Activated T-cell treated with anti-CD3 and anti-CD28 coated beads for 4 hours (primary cell): ENCODE results near the gene TAF4.
"Not testable (repeated sequence)": the region's sequence is repeated elsewhere in the genome, so short reads cannot be mapped to it uniquely, and the experiment has no call there.

ENCODE experiments used
- DNase-seq: peaks from one replicate; pipeline ENCODE4 v3.0.0-alpha.2; 2020

The TAF4 gene

DNA sequence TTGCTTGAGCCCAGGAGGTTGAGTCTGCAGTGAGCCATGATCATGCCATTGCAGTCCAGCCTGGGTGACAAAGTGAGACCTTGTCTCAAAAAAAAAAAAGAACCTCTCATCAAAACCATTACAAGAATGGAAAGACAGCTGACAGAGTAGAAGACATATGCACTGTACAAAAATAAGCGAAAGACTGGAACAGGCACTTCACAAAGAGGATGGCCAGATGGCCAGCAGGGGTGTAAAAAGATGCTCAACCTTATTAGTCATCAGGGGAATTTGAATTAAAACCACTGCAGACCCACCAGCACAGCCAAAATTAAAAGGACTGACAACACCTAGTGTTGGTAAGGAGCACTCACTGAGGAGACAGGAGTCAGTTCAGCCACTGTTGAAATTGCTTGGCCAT is 13.5 kb upstream of the TAF4 start:
- no peak for DNase-seq

DNA sequence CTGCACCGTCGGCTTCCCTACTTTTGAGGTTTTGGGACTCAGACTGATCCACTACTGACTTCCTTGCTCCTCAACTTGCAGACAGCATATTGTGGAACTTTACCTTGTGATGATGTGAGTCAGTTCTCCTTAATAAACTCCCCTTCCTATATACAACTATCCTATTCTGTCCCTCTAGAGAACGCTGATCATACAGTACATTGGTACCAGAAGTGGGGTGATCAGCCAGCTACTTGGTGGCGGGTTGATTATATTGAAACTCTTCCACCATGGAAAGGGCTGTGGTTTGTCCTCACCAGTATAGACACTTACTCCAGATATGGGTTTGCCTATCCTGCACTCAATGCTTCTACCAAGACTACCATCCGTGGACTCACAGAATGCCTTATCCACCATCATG is 7.6 kb upstream of the TAF4 start:
- no peak for DNase-seq

DNA sequence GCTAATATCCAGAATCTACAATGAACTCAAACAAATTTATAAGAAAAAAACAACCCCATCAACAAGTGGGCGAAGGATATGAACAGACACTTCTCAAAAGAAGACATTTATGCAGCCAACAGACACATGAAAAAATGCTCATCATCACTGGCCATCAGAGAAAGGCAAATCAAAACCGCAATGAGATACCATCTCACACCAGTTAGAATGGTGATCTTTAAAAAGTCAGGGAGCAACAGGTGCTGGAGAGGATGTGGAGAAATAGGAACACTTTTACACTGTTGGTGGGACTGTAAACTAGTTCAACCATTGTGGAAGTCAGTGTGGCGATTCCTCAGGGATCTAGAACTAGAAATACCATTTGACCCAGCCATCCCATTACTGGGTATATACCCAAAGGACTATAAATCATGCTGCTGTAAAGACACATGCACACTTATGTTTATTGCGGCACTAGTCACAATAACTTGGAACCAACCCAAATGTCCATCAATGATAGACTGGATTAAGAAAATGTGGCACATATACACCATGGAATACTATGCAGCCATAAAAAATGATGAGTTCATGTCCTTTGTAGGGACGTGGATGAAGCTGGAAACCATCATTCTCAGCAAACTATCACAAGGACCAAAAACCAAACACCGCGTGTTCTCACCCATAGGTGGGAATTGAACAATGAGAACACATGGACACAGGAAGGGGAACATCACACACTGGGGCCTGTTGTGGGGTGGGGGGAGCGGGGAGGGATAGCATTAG is 6.2 kb upstream of the TAF4 start:
- not testable (repeated sequence) for DNase-seq

DNA sequence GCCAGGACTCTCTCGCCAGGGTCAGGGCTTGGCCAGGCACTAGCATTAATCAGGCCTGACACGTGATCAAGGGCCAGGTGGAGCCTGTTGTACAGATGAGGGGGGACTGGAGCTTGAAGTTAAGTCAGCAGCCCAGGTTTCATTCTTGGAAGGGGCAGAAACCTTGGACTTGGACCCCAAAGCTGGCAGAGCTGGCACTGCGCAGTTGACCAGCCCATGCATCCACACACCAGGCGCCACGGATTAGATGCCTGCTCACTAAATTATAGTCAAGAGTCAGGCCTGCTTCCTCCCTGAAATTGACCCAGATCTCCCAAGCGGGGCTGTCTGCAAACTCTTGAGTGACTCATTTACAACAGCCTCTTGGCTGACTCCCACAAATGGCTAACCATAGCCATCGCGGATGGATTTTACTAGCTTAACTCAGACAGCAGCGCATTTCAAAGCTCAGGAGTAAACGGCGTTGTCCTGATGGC is 4.1 kb upstream of the TAF4 start:
- DNase-seq = no peak

DNA sequence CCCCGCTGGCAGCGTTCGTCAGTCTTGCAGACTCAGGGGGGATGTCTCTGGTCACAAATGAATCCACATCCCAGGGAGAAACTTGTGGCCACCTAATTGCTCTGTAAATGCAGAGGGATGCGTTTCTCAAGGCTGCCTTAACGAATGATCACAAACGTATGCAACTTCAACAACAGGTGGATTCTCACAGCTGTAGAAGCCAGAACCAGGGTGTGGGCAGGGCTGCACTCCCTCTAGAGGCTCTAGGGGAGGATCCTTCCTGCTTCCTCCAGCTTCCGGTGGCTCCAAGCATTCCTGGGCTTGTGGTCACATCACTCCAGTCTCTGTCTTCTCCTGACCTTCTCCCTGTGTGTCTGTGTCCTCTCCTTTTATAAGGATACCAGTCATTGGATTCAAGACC is 3.3 kb upstream of the TAF4 start:
- no peak for DNase-seq

DNA sequence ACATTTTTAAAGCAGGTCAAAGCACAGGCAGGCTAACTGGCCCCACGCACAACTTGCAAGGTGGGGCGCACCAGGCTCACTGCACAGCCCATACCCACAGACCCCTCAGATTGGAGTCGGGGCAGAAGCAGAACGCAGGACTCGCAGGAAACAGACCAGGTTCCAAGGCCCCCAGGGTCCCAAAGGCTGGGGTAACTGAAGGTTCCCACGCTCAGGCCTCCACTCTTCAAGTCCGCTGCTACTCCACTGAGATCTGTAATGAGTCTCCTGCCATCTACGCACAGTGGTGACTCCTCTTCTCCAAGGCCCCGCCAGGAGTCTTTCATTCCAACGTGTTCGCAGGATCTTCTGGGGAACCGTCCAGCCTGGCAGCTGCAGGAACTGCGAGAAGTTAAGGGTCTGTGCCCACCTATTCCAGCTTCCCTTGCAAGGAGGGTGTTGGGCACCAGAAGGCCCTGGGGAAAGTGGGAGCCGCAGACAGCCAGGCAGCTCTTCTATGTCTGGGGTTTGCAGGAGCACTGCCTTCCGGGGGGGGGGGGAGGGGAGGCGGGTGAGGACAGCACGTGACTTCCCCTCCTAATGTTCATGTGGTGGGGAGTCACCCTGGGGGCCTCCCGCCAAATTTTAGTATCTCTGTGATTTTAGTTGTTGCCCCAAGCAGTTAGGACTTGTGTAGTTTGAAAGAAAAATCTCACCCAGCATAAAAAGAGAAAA is 2.0 kb upstream of the TAF4 start:
- DNase-seq = no peak

DNA sequence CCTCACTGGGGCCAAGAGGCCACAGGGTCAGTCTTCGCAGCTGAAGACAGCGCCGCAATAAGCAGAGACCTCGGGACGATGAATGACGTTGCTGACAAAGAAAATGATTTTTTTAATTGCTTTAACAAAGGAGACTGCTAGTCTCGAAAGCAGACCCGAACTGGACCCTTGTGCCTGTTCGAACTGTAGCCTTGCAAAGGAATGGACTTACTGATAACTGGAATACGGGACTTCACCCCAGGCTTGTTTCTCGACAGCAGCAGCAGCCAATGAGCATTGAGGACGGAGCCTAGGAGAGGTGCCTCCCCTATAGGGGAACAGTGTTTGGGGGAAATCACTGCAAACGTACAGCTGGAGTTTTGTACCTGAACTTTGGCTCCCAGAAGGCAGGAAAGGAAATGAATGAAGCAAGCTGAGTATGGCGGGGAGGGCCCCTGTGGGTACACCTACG is 1.3 kb upstream of the TAF4 start:
- no peak for DNase-seq

DNA sequence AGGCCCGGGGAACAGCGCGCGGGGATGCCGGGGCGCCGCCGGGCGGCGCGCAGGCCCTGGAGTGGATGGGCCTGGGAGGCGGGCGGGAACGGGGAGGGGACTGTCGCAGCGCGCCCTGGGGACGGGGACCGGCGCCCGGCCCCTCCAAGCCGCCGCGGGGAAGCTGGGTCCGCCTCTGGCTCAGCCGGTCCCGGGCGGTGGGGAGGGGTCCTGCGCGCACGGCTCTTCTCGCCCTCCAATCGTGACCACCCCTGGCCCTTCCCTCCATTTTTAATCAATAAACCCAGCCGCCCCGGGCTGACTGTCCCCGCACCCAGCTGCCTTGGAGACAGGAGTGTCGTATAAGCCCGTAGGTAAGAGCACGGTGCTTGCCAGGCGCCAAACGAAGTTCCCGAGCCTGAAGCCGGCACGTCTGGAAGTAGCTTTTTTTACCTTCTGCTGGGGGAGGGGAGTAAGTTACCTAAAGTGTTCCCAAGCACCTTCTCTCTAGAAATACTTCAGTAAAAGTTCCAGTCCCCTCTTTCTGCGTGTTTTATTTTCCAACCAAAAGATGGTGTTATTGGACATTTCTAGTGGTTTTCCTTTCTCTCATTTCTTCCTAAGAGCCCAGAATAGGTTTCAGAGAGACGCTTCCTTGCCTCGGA is 780 bp upstream of the TAF4 start:
- DNase-seq = peak; percentile 28

DNA sequence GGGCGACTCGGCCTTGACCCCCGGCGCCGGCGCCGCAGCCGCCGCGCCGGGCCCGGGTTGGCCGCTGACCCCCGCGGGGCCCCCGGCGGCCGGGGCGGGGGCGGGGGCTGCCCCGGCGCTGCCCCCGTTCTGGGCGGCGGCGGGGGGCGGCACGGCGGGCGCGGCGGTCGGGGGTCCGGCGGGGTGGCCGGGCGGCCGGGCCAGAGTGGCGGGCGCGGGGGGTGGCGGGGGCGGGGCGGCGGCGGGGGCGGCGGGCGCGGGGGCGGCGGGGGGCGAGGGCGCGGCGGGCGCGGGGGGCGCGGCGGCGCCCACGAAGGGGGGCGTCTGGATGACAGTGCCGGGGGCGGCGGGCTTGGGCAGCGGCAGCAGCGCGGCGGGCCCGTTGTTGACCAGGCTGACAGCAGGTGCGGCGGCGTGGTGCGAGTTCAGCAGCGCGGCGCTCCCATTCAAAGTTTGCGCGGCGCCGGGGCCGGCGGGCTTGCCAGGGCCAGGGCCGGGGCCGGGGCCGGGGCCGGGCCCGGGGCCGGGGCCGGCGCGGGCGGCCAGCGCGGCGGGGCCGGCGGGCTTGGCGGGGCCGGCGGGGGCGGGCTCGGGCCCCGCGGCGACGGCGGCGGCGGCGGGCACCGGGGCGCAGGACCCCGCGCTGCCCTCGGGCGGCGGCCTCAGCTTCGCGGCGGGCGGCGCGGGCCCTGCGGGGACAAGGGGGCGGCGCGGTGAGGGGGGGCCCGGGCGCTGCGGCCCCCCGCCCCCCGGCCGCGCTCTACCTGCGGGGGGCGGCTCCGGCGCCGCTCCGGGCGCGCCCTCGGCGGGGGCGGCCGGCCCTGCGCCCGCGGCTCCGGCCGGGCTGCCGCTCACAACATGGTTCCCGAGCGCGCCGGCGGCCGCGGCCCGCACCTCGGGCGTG is 659 bp downstream of the TAF4 start:
- no peak for DNase-seq

DNA sequence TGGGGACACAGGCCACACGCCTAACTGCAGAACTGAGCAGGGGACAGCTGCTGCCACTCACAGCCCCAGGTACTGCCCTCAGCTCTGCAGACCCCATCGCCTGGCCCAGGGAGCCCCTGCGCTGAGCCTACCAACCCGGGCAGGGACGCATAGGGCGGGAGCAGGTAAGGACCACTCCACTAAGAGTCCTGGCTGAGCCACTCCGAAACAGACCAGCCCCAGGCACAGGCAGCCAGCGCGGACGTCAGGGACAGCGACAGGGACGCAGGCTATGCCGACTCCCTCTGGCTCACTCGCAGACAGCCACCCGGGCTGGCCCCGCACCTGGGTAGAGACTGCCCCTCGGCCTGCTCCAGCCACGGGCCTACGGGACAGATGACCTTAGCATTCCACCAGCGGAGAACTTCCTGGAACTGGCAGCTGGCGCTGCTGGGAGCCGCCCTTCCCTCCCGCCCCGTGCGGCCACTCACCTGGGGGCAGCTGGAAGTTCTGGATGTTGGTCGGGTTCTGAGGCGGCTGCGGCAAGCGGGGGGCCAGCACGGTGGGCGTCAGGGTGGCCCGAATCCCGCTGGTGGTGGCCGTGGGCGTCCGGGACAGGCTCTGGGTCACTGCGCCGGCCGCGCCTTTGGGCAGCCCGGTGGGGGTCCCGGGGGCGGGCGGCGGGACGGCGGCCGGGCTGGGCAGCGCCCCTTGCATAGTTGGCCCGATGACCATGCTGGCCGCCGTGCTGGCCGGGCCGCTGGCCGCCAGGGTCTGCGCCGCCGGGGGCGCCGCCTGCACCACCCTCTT is 1.5 kb downstream of the TAF4 start:
- DNase-seq = no peak

DNA sequence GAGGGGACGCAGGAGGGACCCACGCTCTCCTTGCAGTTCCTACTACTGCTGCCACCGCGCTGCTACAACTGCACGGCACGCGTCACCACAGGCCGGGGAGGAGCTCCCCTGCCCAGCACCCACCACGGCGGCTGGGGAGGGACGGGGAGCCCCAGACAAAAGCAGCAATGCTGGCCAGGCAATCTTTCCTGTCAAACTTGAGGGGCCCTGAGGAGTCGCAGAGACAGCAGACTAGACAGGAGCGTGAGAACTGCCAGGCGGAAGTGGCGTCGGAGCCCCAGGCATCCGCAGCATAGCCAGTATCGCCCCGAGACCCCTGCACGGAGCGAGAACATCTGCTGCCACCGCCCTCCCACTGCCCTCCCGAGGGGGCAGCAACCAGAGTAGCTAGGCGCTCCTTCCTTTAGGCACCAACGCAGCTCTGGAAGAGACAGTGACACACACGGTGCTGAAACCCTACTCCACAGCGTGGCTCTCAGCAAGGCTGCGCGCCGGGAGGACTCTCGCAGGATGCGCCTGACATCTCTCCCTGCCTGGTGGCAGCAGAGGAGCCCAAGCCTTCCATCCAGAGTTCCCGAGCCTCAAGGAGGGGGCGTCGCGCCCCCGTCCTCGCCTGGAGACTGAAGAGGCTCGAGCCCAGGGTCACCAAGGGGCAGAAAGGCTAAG is 2.2 kb downstream of the TAF4 start:
- no peak for DNase-seq

DNA sequence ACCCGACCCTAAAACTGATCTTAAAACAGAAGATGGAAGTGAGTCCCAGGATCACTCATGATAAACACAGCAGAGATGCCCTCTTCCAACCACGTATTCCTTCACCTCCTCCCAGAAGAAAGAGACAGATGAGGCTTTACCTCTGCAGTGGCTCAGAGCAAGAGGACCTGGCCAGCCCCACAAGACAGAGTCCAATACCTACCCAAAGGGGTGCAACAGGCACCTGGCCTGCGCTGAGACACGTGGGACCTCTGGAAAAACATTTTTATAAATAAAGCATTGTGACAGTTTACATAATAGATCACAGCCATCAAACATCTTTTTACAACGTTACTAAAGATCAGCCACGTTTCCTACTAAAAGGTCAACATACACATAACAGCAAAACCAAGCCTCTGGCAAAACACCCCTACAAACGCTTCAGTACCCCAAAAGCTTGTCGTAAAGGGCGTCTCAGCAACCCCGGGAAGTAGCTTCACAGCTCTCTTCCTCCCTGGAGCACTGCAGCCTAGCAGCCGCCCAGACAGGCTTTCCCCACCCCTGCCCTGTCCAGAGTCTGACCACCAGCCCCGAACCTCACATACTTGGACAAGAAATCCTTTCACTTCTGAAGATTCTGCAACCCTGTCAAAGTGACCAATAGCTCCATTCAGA is 2.9 kb downstream of the TAF4 start:
- no peak for DNase-seq

DNA sequence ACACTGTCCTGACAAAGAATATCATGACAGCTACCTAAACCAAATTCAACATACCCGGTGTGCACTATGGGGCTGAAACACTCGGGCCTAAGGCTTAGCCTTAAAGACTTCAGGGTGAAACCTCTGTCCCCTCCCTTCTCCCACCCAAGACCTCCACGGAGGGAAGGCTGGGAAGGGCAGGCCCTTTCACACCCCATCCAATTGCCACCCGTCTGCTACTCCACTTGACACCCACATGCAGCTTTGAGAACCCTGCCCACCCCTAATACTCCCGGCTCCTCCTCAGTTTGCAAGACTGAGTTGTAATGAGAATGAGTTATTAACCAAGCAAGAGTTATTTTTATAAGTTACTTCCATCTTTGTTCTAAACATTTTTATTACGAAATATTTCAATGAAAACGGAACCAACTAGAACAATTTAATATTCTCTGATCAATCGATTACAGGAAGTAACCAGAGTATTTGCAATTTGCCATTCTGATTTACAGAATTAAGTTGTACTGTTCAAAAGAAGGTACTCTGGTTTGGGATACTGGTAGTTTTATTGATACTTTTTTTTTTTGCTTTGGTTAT is 3.7 kb downstream of the TAF4 start:
- no peak for DNase-seq

DNA sequence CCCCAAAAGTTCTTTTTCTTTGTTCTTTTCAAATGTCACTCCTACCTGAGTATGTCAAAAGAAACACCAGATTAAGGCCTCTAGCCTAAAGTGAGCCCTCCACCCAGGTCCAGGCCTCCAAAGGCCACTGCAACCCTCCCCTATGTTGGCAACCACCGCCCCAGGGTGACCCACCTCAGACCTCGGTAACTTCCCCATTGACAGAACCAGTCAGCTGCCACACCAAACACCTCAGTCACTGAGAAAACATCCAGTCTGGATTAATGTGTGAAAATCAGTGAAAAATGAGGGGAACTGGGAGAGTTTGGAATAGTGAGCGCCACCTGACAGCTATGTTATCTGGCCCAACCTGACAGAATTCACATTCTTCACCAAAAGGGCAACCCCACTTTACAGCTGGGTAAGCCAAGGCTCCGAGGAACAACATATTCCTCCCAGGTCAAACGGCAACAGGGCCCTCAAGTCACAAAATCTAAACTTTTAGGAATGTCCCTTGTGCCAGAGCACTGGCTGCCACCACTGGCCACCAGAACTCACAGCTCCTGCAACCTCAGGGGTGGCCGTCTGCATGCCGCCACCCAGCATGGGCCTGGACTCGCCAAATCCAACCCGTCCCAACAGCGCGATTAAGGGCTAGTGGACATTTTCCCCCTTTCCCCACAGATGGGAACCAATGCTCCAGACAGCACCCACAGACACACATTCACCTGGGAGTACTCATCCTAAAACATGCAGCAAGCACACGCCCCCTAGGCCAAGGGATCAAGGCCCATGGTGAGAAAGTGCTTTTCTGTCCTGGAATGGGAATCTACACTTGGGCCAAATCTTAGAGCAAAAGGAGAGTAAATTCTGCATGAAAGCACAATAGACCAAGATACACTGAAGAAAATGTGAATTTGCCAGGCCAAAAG is 4.8 kb downstream of the TAF4 start:
- no peak for DNase-seq

DNA sequence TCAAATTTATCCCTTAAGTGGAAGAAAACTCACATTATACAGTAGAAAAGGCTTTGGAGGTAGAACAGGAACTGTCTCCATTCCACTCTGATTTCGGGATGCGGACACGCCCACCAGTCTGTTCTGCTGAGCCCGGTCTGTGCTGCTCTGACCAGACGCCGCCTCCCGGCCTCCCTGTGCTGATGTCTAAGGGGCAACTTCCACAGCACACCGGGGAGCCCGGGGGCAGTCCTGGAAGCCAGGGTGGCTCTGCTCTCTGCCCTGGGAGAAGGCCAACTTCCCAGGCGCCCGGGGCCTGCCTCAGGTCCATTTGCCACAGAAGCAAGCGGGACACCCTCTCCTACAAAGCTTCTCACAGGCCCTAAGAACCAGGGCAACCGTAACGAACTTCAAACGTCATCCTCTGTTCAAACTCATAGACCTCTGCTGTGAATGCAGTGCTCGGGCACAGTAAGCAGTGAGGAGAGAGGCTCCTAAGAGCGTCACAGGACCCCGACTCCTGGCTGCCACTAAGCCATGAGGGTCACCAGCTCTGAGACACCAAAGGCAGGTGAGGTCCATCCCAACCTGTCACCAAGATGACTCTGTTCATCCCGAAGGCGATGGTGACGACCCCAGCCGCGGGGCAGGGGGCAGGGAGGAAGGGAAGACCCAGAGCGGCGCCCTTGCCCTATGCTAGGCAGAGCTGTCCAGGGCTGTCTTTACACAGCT is 5.6 kb downstream of the TAF4 start:
- no peak for DNase-seq

DNA sequence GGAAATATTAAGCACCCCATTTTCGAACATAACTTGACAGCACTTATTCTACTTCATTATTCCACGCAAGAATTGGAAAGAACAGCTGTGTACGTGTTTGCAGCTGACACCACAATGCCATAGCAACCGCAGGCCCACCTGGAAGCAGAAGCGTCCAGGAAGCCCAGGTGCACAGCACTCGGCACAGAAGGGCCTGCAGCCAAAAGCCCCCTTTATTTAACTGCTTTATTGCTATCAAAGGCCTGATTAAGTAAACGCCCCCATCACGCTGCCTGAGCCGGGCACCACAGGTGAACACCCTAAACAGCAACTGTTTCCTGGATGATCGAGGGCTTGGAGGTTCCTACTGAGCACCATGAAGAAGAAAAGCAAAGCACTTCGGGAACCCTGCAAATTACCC is 6.3 kb downstream of the TAF4 start:
- DNase-seq = no peak

DNA sequence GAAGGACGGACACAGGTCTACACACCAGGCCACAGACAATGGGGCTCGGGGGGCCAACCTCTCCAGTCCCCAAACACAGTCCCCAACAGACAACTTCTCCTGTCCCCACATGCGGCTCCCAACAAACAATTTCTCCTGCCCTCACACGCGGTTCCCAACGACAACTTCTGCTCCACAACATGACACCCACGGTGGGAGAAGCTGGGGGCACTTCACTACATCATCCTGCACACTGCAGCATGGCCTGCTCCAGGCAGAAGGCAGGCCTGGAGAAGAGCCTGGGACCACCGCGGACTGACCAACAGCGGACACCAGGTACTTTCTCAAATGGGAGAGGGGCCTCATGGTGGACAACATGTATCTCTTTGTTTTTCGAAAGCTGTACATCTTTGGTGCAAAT is 6.7 kb downstream of the TAF4 start:
- DNase-seq = no peak

DNA sequence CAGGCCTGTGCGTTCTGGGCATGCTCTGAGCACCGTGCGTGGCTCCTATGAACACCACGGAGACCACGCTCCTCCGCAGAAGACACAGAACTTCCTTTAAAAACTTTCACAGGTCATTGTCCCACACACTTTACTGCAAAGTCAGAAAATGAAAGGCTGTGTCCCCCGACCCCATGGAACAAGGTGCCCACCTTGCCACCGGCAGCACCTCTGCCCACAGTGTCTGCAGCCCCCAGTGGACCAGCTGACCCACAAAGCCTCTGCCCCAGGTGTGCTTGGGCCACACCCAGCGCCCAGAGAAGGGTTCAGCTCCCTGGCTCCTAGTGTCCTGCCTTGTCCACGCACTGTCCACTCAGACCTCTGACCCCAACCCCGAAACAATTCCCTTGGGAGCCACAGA is 8.7 kb downstream of the TAF4 start:
- DNase-seq = no peak

DNA sequence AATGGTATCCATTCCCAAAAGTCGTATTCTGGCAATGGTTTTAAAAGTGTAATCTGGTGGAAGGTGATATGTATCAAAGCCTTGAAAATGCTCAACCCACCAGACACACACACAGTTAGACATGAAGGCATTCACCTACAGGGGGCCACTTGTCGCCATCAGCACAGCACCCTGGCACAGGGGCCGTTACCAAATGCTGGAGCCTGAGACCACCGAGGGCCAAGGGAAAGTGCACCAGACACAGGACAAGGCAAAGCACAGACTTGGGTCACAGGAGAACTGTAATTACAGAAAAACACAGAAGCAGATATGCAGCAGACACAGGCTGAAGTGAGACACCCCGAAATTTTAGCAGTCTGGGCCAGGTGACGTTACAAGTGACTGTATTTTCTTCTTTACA is 9.3 kb downstream of the TAF4 start:
- no peak for DNase-seq
